Right ventricle myocardium inferior (tissue), 1 donor: ENCODE data around the gene IMPDH1. TPM values are rescaled to one million over a fixed set of nuclear protein-coding genes. Genes with fewer than 3 reads are reported as not detected.
A peak's percentile ranks its signal among the peaks of the same experiment; 100 is the strongest.
"Not testable (repeated sequence)": the region's sequence is repeated elsewhere in the genome, so short reads cannot be mapped to it uniquely, and the experiment has no call there.

Source experiments
- ATAC-seq: fragments of 200-7000 bp; cut with Tn5 transposase; one replicate; pipeline ENCODE4 v1.9.1; 2020; ENCODE audit warnings: mild to moderate bottlenecking, moderate library complexity
- DNase-seq: peaks from one replicate; pipeline ENCODE4 v3.0.0; 2021; ENCODE audit errors: missing footprints
- intact Hi-C: fragments of 100-400 bp; cut with DNase I; formaldehyde crosslinking; loops from one replicate; pipeline ENCODE4 v1.11.0; 2022
- long read RNA-seq: library from polyadenylated mRNA; unstranded; transcript quantifications from one replicate; pipeline ENCODE4 v2.0.0, GENCODE V29; 2021
- total RNA-seq: library from RNA; stranded (reverse); fragmentation: NEBNext Ultra II Directional; extraction: Animal tissue kit (Norgen Biotek cat#: 25700); gene quantifications from one replicate; pipeline ENCODE4 v1.2.1, GENCODE V29; 2021
- donor health status: DM: no; HTN: yes; CAD: no; lungs with severe emphysema.

Gene IMPDH1
- total RNA-seq: 25.5 TPM
- long read RNA-seq, transcript IMPDH1-202 (15 exons, 2,479 nt): major isoform, 22 of 68 reads
- long read RNA-seq, partial matches to known transcripts: 22 of 68 reads
- long read RNA-seq, other reads (novel, unspliced or antisense): 23 of 68 reads

- ATAC-seq: peak; percentile 95
- intact Hi-C loops: loop anchor here (1.0 kb wide), 1 partner anchor 44 kb away; no protein-coding TSS in a partner anchor
These were observed at the start of gene IMPDH1 for GRCh38 chr7:128409596-128410450. Gene IMPDH1, minus strand, starts transcription at chr7:128409982. Its CDS starts 81 bp downstream, at chr7:128409901.

GRCh38 chr7:128459394-128459878 lies 49.7 kb upstream of the IMPDH1 start:
- ATAC-seq: no peak
- intact Hi-C loops: loop anchor here (1.0 kb wide), 1 partner anchor 32 kb away; no protein-coding TSS in a partner anchor
- DNase-seq: no peak

More at GRCh38 chr7:128409596-128410450, at the start of gene IMPDH1:
- DNase-seq: peak; percentile 95

DNA sequence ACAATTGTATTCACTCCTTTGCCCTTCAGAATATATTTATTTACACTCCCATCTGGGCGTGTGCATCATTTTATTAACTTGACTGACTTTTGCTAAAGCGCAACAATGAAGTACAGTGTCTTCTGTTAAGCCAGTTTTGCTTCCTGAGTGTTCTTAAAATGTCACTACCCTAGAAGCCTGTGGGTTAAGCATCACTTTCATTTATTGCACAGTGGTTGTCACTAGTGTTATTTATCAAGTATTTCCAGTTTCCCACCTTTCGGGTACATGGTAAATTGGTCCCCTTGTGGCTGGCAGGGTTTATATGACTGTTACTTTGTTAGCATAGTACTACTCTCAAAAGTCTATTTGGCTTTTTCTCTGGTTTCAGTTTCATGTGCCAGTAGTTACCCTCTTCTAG lies 49.2 kb upstream of the IMPDH1 start:
- ATAC-seq (no peak), DNase-seq (no peak)
- intact Hi-C loops: loop anchor here (1.0 kb wide), 1 partner anchor 32 kb away; no protein-coding TSS in a partner anchor

GRCh38 chr7:128457385-128457784 lies 47.6 kb upstream of the IMPDH1 start:
- DNase-seq, ATAC-seq, intact Hi-C loops: not testable (repeated sequence)

- intact Hi-C loops: no loop called here
- no peak for ATAC-seq
These were observed 46.5 kb upstream of the IMPDH1 start for GRCh38 chr7:128456255-128456725.

DNA sequence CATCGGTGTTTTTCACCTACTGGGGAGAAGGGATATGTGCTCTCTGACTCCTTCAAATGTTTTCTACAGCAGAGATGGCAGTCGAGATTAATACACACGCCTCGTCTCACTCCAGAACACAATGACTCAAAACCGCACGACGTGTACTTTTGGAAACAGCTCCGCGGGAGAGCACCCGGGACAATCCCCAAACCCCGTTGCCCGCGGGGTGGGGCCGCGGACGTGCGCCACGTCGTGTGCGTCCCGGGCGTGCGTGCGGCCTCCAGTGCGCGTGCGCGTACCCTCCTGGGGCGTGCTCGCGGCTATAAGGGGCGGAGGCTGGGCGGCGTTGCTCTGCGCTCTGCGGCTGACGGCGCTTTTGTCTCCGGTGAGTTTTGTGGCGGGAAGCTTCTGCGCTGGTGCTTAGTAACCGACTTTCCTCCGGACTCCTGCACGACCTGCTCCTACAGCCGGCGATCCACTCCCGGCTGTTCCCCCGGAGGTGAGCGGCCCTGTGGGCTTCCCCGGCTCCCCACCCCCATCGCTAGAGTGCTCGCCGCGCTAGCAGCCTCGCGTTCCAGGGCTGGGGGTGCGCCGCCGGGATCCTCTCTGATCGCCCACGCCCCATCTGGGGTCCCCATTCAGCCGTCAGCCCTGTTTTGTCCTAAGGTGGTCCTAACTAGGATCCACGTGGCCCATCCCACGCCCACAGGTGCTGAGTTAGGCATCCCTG lies 45.9 kb upstream of the IMPDH1 start, which contains the start of gene HILPDA:
Gene HILPDA, plus strand, starts transcription at position 336 of the 712 bp plus-strand sequence. CDS start 1,391 bp downstream, outside the sequence.
- ATAC-seq: peak; percentile 96

More at GRCh38 chr7:128456255-128456725, 46.5 kb upstream of the IMPDH1 start:
- no peak for DNase-seq

DNA sequence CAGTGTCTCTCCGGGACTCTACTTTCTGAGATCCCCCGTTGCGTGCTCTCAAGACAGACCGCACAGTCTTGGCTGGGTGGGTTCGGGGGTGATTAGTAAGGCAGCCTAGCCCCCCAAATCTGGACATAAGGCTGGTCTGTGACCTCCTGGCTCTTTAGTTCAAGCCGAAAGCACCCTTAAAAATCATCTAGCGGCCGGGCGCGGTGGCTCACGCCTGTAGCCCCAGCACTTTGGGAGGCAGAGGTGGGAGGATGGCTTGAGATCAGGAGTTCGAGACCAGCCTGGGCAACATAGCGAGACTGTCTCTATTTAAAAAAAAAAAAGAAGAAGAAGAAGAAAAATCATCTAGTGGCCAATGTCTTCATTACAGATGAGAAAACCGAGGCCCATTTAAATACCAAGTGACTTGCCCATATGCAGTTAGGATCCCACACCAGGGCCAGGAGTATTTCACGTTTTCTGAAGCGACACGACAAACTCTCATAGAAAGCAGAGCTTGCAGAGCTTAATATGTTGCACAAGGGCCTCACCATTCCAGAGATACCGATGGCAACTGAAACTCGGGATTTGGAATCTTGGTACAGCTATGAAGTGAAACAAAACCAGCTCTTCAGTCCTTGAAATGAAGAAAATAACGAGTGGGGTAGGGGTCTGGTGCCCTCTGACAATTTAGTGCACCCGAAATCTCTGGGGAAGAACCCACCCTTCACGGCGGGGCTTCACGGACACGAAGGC lies 45.2 kb upstream of the IMPDH1 start:
- intact Hi-C loops: loop anchor here (1.0 kb wide), 1 partner anchor 45 kb away; no protein-coding TSS in a partner anchor
- ATAC-seq (no peak), DNase-seq (no peak)

More for the DNA sequence above, 45.9 kb upstream of the IMPDH1 start, which contains the start of gene HILPDA:
- DNase-seq: peak; percentile 98
- intact Hi-C loops: no loop called here

GRCh38 chr7:128453836-128454804 lies 44.3 kb upstream of the IMPDH1 start:
- intact Hi-C loops: loop anchor here (1.0 kb wide), 1 partner anchor 44 kb away; no protein-coding TSS in a partner anchor
- ATAC-seq (peak; percentile 89), DNase-seq (peak; percentile 91)

GRCh38 chr7:128452552-128452951 lies 42.8 kb upstream of the IMPDH1 start:
- ATAC-seq (no peak), DNase-seq (no peak)
- intact Hi-C loops: no loop called here

GRCh38 chr7:128450913-128451312 lies 41.1 kb upstream of the IMPDH1 start:
- DNase-seq: no peak
- intact Hi-C loops: no loop called here

DNA sequence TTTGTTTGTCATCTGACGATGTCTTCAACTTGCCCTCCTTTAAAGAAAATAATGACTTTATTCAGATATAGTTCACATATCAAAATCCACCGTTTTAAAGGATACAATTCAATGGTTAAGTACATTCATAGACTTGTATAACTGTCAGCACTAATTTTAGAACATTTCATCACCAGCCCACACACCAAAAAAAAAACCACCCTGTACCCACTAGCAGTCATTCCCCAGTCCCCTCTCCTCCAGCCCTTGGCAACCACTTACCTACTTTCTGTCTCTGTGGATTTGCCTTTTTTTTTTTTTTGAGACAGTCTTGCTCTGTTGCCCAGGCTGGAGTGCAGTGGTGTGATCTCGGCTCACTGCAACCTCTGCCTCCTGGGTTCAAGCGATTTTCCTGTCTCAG lies 40.6 kb upstream of the IMPDH1 start:
- DNase-seq (no peak), ATAC-seq (no peak)
- intact Hi-C loops: no loop called here

More at GRCh38 chr7:128450913-128451312, 41.1 kb upstream of the IMPDH1 start:
- no peak for ATAC-seq

- ATAC-seq (no peak), DNase-seq (no peak)
- intact Hi-C loops: no loop called here
These were observed 39.0 kb upstream of the IMPDH1 start for GRCh38 chr7:128448751-128449302.

DNA sequence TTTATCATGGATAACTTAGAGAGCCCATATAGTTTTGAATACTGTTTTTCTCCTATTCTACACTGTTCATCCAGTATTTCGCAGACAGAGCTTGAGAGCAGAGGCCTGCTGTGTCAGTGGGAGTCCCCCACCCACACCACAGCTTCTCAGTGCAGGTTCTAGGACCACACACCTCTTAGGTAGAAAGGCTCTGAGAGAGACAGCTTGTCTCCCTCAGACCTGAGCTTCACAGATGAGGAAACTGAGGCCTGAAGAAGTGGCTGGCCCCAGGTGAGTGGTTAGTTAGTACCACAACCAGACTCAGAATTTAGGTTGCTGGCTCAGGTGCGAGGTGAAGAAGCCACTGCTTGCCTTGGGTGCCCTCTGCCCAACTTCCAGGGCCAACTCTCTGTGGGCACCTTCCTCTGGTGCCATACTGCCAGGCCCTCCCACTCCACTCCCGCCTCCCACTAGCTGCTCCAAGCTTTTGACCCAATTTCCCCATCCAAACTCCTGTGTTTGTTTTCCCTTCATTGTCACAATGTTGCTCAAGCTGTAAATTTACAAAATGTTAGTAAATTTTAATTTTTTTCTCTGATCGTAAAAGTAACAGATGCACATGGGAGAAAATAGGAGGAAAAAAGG lies 38.3 kb upstream of the IMPDH1 start:
- ATAC-seq: no peak
- no peak for DNase-seq
- intact Hi-C loops: no loop called here

DNA sequence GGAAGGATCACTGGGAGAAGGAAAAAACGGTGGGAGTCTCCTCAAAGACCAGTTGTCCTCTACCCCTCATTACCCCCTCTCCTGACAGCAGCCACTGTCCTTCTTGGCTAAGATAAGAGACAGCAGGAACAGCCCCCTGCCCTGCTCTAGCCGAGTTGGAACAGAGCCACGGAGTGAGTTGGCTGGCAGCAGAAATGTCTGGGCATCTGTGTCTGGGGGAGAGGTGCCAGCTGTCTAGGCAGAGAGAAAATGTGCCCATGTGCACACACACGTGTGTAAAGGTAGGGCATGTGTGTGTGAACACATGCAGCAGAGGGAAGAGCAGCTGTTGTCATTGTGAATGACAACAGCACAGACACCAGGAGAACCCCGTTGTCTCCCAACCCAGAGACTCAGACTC lies 36.5 kb upstream of the IMPDH1 start:
- DNase-seq (no peak), ATAC-seq (peak; percentile 36)
- intact Hi-C loops: no loop called here

DNA sequence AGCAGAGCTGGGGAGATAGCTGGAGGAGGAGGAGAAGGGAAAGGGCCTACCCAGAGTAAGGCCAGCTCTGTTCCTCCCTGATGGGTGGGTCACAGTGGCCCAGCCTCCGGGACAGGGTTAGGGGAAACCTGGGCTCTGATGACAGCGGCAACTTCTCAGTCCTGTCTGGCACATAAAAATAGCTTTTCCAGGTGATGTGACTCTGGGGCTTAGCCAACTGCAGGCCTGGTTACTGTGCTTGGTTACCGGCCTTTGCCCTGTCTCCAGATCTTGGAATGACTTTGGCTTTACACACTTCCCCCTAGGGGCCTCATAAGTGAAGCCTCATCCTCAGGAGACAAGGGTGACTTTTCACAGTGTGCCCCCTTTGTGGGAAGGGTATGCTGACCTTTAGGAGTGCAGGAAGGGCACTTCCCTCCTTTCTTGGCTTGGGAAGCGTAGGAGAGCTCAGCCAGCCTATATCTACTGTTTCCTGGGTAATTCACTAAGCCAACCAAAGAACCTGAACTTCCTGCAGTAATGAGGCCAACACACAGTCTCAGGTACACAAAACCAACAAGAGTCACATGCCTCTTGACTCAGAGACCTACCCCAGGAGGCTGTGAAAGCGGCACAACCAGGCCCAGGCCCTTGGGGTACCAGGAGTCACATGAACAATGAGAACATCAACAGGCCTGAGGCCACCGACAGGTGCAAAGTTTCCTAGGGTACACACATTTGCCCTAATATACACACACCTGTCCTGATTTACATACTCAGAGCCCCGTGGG lies 34.2 kb upstream of the IMPDH1 start:
- no peak for DNase-seq
- ATAC-seq: peak; percentile 10

GRCh38 chr7:128442356-128442755 lies 32.6 kb upstream of the IMPDH1 start:
- ATAC-seq (no peak), DNase-seq (no peak)
- intact Hi-C loops: no loop called here

More for the DNA sequence above, 34.2 kb upstream of the IMPDH1 start:
- intact Hi-C loops: no loop called here
